ENCODE measurements around the gene SRSF7. TPM values are rescaled to one million over a fixed set of nuclear protein-coding genes. Genes with fewer than 3 reads are reported as not detected.

SRSF7 gene
- total RNA-seq, 1 experiment from 2014 or later: 318 TPM

GRCh38 chr2:38701542-38701941, 49.6 kb downstream of the SRSF7 start:
- no peak for DNase-seq (ENCODE audit: low spot score)

GRCh38 chr2:38700881-38701458, 50.2 kb downstream of the SRSF7 start:
- no peak for DNase-seq (ENCODE audit: low spot score)

GRCh38 chr2:38700113-38700785, 50.9 kb downstream of the SRSF7 start:
- DNase-seq (ENCODE audit: low spot score): no peak

GRCh38 chr2:38698467-38699003, 52.6 kb downstream of the SRSF7 start:
- no peak for DNase-seq (ENCODE audit: low spot score)

- no peak for DNase-seq (ENCODE audit: low spot score)
These were observed 53.9 kb downstream of the SRSF7 start for GRCh38 chr2:38697116-38697840.

Other genes with a start within 250 kb of the SRSF7 start
- gene HNRNPLL, start 148.4 kb downstream of the SRSF7 start, total RNA-seq (2014; rRNA removed; shearing (Covaris generic)): 49.2 and 55.8 TPM in 2 replicates
- gene GALM, start 85.2 kb downstream of the SRSF7 start, total RNA-seq (2014; rRNA removed; shearing (Covaris generic)): 7.1 and 21.8 TPM in 2 replicates
- gene GEMIN6, start 26.8 kb upstream of the SRSF7 start, total RNA-seq (2014; rRNA removed; shearing (Covaris generic)): 22.0 and 30.1 TPM in 2 replicates
- 19.7 and 25.5 TPM in 2 replicates for gene DHX57, start 124.6 kb upstream of the SRSF7 start, total RNA-seq (2014; rRNA removed; shearing (Covaris generic))
- gene MORN2, start 124.6 kb upstream of the SRSF7 start, total RNA-seq (2014; rRNA removed; shearing (Covaris generic)): 52.9 and 55.8 TPM in 2 replicates
- 0.09 TPM in 1 of 2 replicates, not detected in the other for gene ARHGEF33, start 138.5 kb upstream of the SRSF7 start, total RNA-seq (2014; rRNA removed; shearing (Covaris generic))

All from A172 (cell line).